Measurements from ENCODE around the gene PAK5.

DNA sequence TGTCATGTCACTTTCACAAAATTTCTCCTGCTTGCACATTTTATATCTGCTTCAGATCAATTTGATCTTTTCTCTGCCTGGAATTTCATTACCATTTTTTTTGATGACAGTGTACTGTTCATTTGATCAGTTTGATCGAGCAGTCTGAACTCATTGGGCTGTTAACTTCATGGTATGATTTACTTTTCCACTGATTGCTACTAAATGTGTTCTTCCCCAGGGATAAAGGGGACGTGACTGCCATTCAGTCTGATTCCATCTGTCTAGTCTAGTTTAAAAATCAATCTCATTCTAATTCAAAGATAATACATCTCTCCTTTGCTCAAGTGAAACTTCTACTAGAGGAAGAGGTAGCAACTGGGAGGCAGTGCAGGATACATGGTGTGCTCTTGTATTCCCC, 303.4 kb downstream of the PAK5 start:
- TF ChIP-seq, protein P1, sequence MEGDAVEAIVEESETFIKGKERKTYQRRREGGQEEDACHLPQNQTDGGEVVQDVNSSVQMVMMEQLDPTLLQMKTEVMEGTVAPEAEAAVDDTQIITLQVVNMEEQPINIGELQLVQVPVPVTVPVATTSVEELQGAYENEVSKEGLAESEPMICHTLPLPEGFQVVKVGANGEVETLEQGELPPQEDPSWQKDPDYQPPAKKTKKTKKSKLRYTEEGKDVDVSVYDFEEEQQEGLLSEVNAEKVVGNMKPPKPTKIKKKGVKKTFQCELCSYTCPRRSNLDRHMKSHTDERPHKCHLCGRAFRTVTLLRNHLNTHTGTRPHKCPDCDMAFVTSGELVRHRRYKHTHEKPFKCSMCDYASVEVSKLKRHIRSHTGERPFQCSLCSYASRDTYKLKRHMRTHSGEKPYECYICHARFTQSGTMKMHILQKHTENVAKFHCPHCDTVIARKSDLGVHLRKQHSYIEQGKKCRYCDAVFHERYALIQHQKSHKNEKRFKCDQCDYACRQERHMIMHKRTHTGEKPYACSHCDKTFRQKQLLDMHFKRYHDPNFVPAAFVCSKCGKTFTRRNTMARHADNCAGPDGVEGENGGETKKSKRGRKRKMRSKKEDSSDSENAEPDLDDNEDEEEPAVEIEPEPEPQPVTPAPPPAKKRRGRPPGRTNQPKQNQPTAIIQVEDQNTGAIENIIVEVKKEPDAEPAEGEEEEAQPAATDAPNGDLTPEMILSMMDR (optimal IDR thresholded peaks at IDR 0.05 in 1 of 3, IDR thresholded peaks at IDR 0.05 in 1 of 3, conservative IDR thresholded peaks at IDR 0.05 in 1 of 3; ENCODE audit: extremely low read depth in 1 of 3, insufficient read depth in 2 of 3, low read length in 3 of 3), result no peak
- TF ChIP-seq EZH2 (IDR thresholded peaks at IDR 0.05; ENCODE audit: low read length), result no peak
